WTC11 (cell line): Measurements from ENCODE around the gene VPS8. TPM values are rescaled to one million over a fixed set of nuclear protein-coding genes. Genes with fewer than 3 reads are reported as not detected.

Experiments used
- ATAC-seq: fragments of 200-7000 bp; cut with Tn5 transposase; 2 replicates; pipeline ENCODE4 v1.10.0; 2021; ENCODE audit warnings: mild to moderate bottlenecking, moderate library complexity
- CTCF ChIA-PET: fragments of 300-600 bp; sonication (Branson Sonifier 250); formaldehyde crosslinking; loops from one replicate; lab custom pipeline; 2021; ENCODE audit warnings: antibody characterized with exemption; lab: Charles Lee
- POLR2A ChIA-PET: fragments of 350-600 bp; sonication (Branson Sonifier 250); formaldehyde crosslinking; loops from one replicate; lab custom pipeline; 2021; ENCODE audit warnings: antibody characterized with exemption; lab: Charles Lee
- DNase-seq: peaks from one replicate; pipeline ENCODE4 v3.0.0; 2021; ENCODE audit warnings: low spot score
- H3K27ac Mint-ChIP-seq: 2 replicates; pipeline ENCODE4 v1.8.0; 2021; ENCODE audit warnings: mixed read lengths
- H3K27me3 Mint-ChIP-seq: 2 replicates; pipeline ENCODE4 v1.8.0; 2021; ENCODE audit warnings: low read depth, mild to moderate bottlenecking, moderate library complexity, mixed read lengths
- H3K36me3 Mint-ChIP-seq: 2 replicates; pipeline ENCODE4 v1.8.0; 2021; ENCODE audit warnings: mixed read lengths
- H3K4me1 Mint-ChIP-seq: 2 replicates; pipeline ENCODE4 v1.8.0; 2022; ENCODE audit warnings: mixed read lengths
- H3K4me3 Mint-ChIP-seq: 2 replicates; pipeline ENCODE4 v1.8.0; 2021; ENCODE audit warnings: mild to moderate bottlenecking, moderate library complexity, mixed read lengths
- H3K9me3 Mint-ChIP-seq: 2 replicates; pipeline ENCODE4 v1.8.0; 2021; ENCODE audit warnings: mixed read lengths
- CTCF ChIP-seq: fragments of 200-600 bp; IDR thresholded peaks from 2 replicates; pipeline ENCODE4 v1.8.0; 2022; ENCODE audit warnings: antibody characterized with exemption
- FOXK1 ChIP-seq: sonication (generic); formaldehyde crosslinking; IDR thresholded peaks from 2 replicates; pipeline ENCODE4 v1.8.0; 2022; ENCODE audit warnings: mild to moderate bottlenecking, moderate library complexity, missing genetic modification reagents
- GRHL2 ChIP-seq: fragments of 250-450 bp; sonication (Bioruptor Pico); IDR thresholded peaks from 2 replicates; pipeline ENCODE4 v1.8.0; 2022; ENCODE audit warnings: mild to moderate bottlenecking, moderate library complexity; ENCODE audit not compliant: insufficient replicate concordance, severe bottlenecking
- GTF2I ChIP-seq: fragments of 250-450 bp; sonication (Bioruptor Pico); conservative IDR thresholded peaks from 2 replicates; pipeline ENCODE4 v1.4.0; 2021; ENCODE audit warnings: mild to moderate bottlenecking
- JAZF1 ChIP-seq: fragments of 250-450 bp; sonication (Bioruptor Pico); IDR thresholded peaks from 2 replicates; pipeline ENCODE4 v1.9.0; 2021; ENCODE audit warnings: moderate library complexity, mild to moderate bottlenecking, inconsistent platforms
- MLX ChIP-seq: sonication (generic); formaldehyde crosslinking; IDR thresholded peaks from 2 replicates; pipeline ENCODE4 v1.8.1; 2023; ENCODE audit warnings: mild to moderate bottlenecking, missing genetic modification reagents, moderate library complexity
- PRDM15 ChIP-seq: sonication (generic); formaldehyde crosslinking; IDR thresholded peaks from 2 replicates; pipeline ENCODE4 v1.8.0; 2022; ENCODE audit warnings: missing genetic modification reagents
- RORB ChIP-seq: fragments of 250-450 bp; sonication (Bioruptor Pico); IDR thresholded peaks from 2 replicates; pipeline ENCODE4 v1.9.0; 2021; ENCODE audit warnings: mild to moderate bottlenecking
- TP53 ChIP-seq: sonication (generic); formaldehyde crosslinking; IDR thresholded peaks from 2 replicates; pipeline ENCODE4 v1.8.1; 2023; ENCODE audit warnings: mild to moderate bottlenecking, missing genetic modification reagents
- USF1 ChIP-seq: sonication (generic); formaldehyde crosslinking; IDR thresholded peaks from 2 replicates; pipeline ENCODE4 v1.8.0; 2022; ENCODE audit warnings: mild to moderate bottlenecking, missing genetic modification reagents
- USF2 ChIP-seq: sonication (generic); formaldehyde crosslinking; IDR thresholded peaks from 2 replicates; pipeline ENCODE4 v1.8.1; 2023; ENCODE audit warnings: mild to moderate bottlenecking, missing genetic modification reagents, moderate library complexity
- ZBTB21 ChIP-seq: sonication (generic); formaldehyde crosslinking; IDR thresholded peaks from 2 replicates; pipeline ENCODE4 v1.8.1; 2023; ENCODE audit warnings: mild to moderate bottlenecking, missing genetic modification reagents, borderline replicate concordance
- ZNF219 ChIP-seq: sonication (generic); formaldehyde crosslinking; IDR thresholded peaks from 2 replicates; pipeline ENCODE4 v1.8.0; 2023; ENCODE audit warnings: missing genetic modification reagents, mild to moderate bottlenecking, borderline replicate concordance
- ZNF396 ChIP-seq: fragments of 250-450 bp; sonication (Bioruptor Pico); IDR thresholded peaks from 2 replicates; pipeline ENCODE4 v1.8.0; 2021; ENCODE audit warnings: mild to moderate bottlenecking, moderate library complexity, borderline replicate concordance
- ZNF416 ChIP-seq: fragments of 250-450 bp; sonication (Bioruptor Pico); IDR thresholded peaks from 2 replicates; pipeline ENCODE4 v1.9.0; 2021; ENCODE audit warnings: mild to moderate bottlenecking, inconsistent platforms
- total RNA-seq: library from RNA; stranded (reverse); gene quantifications from 3 replicates; pipeline ENCODE4 v1.2.3, GENCODE V29; 2021
- TF ChIP-seq, protein P1 (sequence below): fragments of 250-450 bp; sonication (Bioruptor Pico); IDR thresholded peaks from 2 replicates; pipeline ENCODE4 v1.8.0; 2021; ENCODE audit warnings: mild to moderate bottlenecking
- TF ChIP-seq, protein P2 (sequence below): sonication (generic); formaldehyde crosslinking; IDR thresholded peaks from 2 replicates; pipeline ENCODE4 v1.8.1; 2022; ENCODE audit warnings: low read depth, mild to moderate bottlenecking, moderate library complexity, missing genetic modification reagents, borderline replicate concordance
- TF ChIP-seq, protein P3 (sequence below): sonication (generic); formaldehyde crosslinking; IDR thresholded peaks from 2 replicates; pipeline ENCODE4 v1.8.1; 2023; ENCODE audit warnings: mild to moderate bottlenecking, missing genetic modification reagents
- TF ChIP-seq, protein P4 (sequence below): fragments of 250-450 bp; sonication (Bioruptor Pico); IDR thresholded peaks from 2 replicates; pipeline ENCODE4 v1.9.0; 2021; ENCODE audit warnings: mild to moderate bottlenecking
- TF ChIP-seq, protein P5 (sequence below): sonication (generic); formaldehyde crosslinking; IDR thresholded peaks from 2 replicates; pipeline ENCODE4 v1.8.1; 2023; ENCODE audit warnings: mild to moderate bottlenecking, moderate library complexity, missing genetic modification reagents

Gene VPS8
- total RNA-seq, 1 experiment from 2014 or later, result 44.9 TPM

- H3K27me3 Mint-ChIP-seq, result no peaks in the 10 kb centered on the region
- no peak overlapping the region for H3K27ac Mint-ChIP-seq
- H3K36me3 Mint-ChIP-seq, result peaks cover 22% of the 10 kb centered on the region
- H3K4me1 Mint-ChIP-seq, result peaks cover 5% of the 10 kb centered on the region
- no peak for TF ChIP-seq GRHL2 (CRISPR knock-in tag)
- TF ChIP-seq RORB (CRISPR knock-in tag), result no peak
- TF ChIP-seq USF2, result no peak
- TF ChIP-seq MLX, result no peak
- TF ChIP-seq, protein P1, sequence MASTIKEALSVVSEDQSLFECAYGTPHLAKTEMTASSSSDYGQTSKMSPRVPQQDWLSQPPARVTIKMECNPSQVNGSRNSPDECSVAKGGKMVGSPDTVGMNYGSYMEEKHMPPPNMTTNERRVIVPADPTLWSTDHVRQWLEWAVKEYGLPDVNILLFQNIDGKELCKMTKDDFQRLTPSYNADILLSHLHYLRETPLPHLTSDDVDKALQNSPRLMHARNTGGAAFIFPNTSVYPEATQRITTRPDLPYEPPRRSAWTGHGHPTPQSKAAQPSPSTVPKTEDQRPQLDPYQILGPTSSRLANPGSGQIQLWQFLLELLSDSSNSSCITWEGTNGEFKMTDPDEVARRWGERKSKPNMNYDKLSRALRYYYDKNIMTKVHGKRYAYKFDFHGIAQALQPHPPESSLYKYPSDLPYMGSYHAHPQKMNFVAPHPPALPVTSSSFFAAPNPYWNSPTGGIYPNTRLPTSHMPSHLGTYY (CRISPR knock-in tag), result no peak
- no peak for TF ChIP-seq ZNF416 (CRISPR knock-in tag)
- no peak for TF ChIP-seq TP53
- TF ChIP-seq FOXK1 (CRISPR knock-in tag), result no peak
- TF ChIP-seq USF1 (CRISPR knock-in tag), result no peak
- TF ChIP-seq, protein P2, sequence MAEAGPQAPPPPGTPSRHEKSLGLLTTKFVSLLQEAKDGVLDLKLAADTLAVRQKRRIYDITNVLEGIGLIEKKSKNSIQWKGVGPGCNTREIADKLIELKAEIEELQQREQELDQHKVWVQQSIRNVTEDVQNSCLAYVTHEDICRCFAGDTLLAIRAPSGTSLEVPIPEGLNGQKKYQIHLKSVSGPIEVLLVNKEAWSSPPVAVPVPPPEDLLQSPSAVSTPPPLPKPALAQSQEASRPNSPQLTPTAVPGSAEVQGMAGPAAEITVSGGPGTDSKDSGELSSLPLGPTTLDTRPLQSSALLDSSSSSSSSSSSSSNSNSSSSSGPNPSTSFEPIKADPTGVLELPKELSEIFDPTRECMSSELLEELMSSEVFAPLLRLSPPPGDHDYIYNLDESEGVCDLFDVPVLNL (CRISPR knock-in tag), result no peak
- TF ChIP-seq, protein P3, sequence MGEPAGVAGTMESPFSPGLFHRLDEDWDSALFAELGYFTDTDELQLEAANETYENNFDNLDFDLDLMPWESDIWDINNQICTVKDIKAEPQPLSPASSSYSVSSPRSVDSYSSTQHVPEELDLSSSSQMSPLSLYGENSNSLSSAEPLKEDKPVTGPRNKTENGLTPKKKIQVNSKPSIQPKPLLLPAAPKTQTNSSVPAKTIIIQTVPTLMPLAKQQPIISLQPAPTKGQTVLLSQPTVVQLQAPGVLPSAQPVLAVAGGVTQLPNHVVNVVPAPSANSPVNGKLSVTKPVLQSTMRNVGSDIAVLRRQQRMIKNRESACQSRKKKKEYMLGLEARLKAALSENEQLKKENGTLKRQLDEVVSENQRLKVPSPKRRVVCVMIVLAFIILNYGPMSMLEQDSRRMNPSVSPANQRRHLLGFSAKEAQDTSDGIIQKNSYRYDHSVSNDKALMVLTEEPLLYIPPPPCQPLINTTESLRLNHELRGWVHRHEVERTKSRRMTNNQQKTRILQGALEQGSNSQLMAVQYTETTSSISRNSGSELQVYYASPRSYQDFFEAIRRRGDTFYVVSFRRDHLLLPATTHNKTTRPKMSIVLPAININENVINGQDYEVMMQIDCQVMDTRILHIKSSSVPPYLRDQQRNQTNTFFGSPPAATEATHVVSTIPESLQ (CRISPR knock-in tag), result no peak
- no peak for TF ChIP-seq GTF2I (CRISPR knock-in tag)
- TF ChIP-seq CTCF, result no peak
- TF ChIP-seq ZNF396 (CRISPR knock-in tag), result no peak
- no peak for TF ChIP-seq PRDM15
- TF ChIP-seq ZNF219, result no peak
- TF ChIP-seq, protein P4, sequence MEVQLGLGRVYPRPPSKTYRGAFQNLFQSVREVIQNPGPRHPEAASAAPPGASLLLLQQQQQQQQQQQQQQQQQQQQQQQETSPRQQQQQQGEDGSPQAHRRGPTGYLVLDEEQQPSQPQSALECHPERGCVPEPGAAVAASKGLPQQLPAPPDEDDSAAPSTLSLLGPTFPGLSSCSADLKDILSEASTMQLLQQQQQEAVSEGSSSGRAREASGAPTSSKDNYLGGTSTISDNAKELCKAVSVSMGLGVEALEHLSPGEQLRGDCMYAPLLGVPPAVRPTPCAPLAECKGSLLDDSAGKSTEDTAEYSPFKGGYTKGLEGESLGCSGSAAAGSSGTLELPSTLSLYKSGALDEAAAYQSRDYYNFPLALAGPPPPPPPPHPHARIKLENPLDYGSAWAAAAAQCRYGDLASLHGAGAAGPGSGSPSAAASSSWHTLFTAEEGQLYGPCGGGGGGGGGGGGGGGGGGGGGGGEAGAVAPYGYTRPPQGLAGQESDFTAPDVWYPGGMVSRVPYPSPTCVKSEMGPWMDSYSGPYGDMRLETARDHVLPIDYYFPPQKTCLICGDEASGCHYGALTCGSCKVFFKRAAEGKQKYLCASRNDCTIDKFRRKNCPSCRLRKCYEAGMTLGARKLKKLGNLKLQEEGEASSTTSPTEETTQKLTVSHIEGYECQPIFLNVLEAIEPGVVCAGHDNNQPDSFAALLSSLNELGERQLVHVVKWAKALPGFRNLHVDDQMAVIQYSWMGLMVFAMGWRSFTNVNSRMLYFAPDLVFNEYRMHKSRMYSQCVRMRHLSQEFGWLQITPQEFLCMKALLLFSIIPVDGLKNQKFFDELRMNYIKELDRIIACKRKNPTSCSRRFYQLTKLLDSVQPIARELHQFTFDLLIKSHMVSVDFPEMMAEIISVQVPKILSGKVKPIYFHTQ (CRISPR knock-in tag), result no peak
- TF ChIP-seq, protein P5, sequence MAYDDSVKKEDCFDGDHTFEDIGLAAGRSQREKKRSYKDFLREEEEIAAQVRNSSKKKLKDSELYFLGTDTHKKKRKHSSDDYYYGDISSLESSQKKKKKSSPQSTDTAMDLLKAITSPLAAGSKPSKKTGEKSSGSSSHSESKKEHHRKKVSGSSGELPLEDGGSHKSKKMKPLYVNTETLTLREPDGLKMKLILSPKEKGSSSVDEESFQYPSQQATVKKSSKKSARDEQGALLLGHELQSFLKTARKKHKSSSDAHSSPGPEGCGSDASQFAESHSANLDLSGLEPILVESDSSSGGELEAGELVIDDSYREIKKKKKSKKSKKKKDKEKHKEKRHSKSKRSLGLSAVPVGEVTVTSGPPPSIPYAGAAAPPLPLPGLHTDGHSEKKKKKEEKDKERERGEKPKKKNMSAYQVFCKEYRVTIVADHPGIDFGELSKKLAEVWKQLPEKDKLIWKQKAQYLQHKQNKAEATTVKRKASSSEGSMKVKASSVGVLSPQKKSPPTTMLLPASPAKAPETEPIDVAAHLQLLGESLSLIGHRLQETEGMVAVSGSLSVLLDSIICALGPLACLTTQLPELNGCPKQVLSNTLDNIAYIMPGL, result no peak
- TF ChIP-seq ZBTB21 (CRISPR knock-in tag), result no peak
- no peak for TF ChIP-seq JAZF1 (CRISPR knock-in tag)
- ChIA-PET POLR2A (no interaction called here), CTCF (no interaction called here)
- peaks cover 14% of the 10 kb centered on the region for H3K9me3 Mint-ChIP-seq
- ATAC-seq (no peak), DNase-seq (no peak)
- H3K4me3 Mint-ChIP-seq, result no peak overlapping the region
These were observed 169.1 kb downstream of the VPS8 start for GRCh38 chr3:184981071-184981470.
